ENCODE data around the gene FOXP2.

Gene FOXP2

DNA sequence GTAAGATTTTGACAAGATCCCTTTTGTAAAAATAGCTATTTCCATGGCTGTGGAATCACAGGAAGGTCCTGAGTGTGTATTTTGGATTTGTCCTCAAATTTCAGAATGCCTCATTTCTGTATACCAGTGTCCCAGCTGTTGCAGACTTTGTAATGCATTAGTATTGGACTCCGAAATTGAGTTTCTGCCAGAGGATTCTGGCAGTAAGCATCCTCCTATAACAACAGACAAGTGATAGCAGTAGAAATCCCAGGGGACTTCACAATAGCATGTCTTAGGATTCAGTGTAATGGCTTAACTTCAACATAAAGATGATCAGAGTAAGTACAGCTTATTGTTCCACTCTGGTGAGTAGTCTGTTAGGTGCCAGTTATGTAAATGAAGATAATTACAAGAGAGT lies 104.6 kb downstream of the FOXP2 start:
- H3K9me3 ChIP-seq (ENCODE audit: insufficient read depth, low read length) = no peaks in the 10 kb centered on the region
- no peak overlapping the region for H3K4me2 ChIP-seq (ENCODE audit: low read length)
- no peak for TF ChIP-seq EZH2phosphoT487 (IDR thresholded peaks at IDR 0.05; ENCODE audit: low read depth)
- TF ChIP-seq, protein P1, sequence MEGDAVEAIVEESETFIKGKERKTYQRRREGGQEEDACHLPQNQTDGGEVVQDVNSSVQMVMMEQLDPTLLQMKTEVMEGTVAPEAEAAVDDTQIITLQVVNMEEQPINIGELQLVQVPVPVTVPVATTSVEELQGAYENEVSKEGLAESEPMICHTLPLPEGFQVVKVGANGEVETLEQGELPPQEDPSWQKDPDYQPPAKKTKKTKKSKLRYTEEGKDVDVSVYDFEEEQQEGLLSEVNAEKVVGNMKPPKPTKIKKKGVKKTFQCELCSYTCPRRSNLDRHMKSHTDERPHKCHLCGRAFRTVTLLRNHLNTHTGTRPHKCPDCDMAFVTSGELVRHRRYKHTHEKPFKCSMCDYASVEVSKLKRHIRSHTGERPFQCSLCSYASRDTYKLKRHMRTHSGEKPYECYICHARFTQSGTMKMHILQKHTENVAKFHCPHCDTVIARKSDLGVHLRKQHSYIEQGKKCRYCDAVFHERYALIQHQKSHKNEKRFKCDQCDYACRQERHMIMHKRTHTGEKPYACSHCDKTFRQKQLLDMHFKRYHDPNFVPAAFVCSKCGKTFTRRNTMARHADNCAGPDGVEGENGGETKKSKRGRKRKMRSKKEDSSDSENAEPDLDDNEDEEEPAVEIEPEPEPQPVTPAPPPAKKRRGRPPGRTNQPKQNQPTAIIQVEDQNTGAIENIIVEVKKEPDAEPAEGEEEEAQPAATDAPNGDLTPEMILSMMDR (IDR thresholded peaks at IDR 0.05; ENCODE audit: low read depth, low read length) = no peak
- no peak overlapping the region for H3K4me3 ChIP-seq (ENCODE audit: low read length)
- H3K9ac ChIP-seq (ENCODE audit: low read length) = no peak overlapping the region
- H3K4me1 ChIP-seq (ENCODE audit: low read length) = no peaks in the 10 kb centered on the region
- H3K79me2 ChIP-seq (ENCODE audit: low read length) = no peaks in the 10 kb centered on the region
- no peaks in the 10 kb centered on the region for H4K20me1 ChIP-seq (ENCODE audit: insufficient read depth, low read length)
- H2AFZ ChIP-seq (ENCODE audit: low read depth, low read length) = no peak overlapping the region
- H3K27me3 ChIP-seq (ENCODE audit: low read depth, low read length) = no peaks in the 10 kb centered on the region
- H3K36me3 ChIP-seq (replicated peaks; ENCODE audit: low read depth, low read length) = no peaks in the 10 kb centered on the region
- no peak overlapping the region for H3K27ac ChIP-seq (ENCODE audit: low read length)

DNA sequence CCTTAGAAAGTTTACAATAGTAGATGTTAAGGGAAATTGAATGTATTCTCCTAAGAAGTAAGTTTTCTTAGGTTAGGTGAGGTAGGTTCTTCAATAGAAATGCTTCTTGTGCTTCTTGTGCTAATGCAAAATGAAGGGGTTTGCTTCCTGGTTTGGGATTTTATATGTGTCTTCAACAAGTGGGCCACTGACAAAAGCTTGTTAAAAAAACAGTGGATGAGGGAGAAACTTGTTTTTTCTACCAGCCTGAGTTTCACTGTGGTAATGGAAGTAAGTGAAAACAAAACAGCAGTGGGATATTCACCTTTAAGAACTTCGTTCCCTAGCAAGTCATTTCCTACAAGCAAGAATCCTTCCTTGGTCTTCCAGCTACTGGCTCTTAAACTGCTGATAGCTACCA lies 107.5 kb downstream of the FOXP2 start:
- H2AFZ ChIP-seq (ENCODE audit: low read depth, low read length) = no peak overlapping the region
- H3K9ac ChIP-seq (ENCODE audit: low read length) = no peak overlapping the region
- H3K4me1 ChIP-seq (ENCODE audit: low read length) = no peaks in the 10 kb centered on the region
- H3K79me2 ChIP-seq (ENCODE audit: low read length) = no peaks in the 10 kb centered on the region
- H3K9me3 ChIP-seq (ENCODE audit: insufficient read depth, low read length) = no peaks in the 10 kb centered on the region
- H3K4me2 ChIP-seq (ENCODE audit: low read length) = no peak overlapping the region
- no peak overlapping the region for H3K4me3 ChIP-seq (ENCODE audit: low read length)
- no peak for TF ChIP-seq EZH2phosphoT487 (IDR thresholded peaks at IDR 0.05; ENCODE audit: low read depth)
- TF ChIP-seq, protein P1 (IDR thresholded peaks at IDR 0.05; ENCODE audit: low read depth, low read length) = no peak
- no peak overlapping the region for H3K27ac ChIP-seq (ENCODE audit: low read length)
- H3K36me3 ChIP-seq (replicated peaks; ENCODE audit: low read depth, low read length) = no peaks in the 10 kb centered on the region
- H3K27me3 ChIP-seq (ENCODE audit: low read depth, low read length) = no peaks in the 10 kb centered on the region
- H4K20me1 ChIP-seq (ENCODE audit: insufficient read depth, low read length) = no peaks in the 10 kb centered on the region

DNA sequence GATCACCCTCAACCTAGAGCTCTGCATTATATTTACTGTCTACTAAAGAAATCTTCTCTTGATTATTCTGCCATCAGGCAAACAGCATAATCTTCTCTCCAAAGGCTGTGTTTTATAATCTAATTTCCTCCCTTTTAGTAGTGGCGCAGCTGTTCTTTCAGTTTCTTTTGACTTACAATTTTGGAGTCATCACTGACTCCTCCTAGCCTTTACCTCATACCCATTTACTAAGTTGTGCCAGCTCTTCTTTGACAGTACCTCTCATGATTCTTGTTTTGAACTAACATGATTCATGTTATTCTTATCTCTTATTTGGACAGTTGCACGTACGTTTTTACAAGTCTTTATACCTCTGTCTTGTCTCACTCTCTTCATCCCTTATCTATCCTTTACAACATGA lies 113.0 kb downstream of the FOXP2 start:
- Histone ChIP-seq H3K36me3 (replicated peaks; ENCODE audit: low read depth, low read length) (no peaks in the 10 kb centered on the region), H4K20me1 (ENCODE audit: insufficient read depth, low read length) (no peaks in the 10 kb centered on the region), H3K27ac (ENCODE audit: low read length) (no peak overlapping the region), H3K79me2 (ENCODE audit: low read length) (no peaks in the 10 kb centered on the region), H3K27me3 (ENCODE audit: low read depth, low read length) (no peaks in the 10 kb centered on the region), H3K4me1 (ENCODE audit: low read length) (no peaks in the 10 kb centered on the region), H3K4me2 (ENCODE audit: low read length) (no peak overlapping the region), H2AFZ (ENCODE audit: low read depth, low read length) (no peak overlapping the region), H3K4me3 (ENCODE audit: low read length) (no peak overlapping the region), H3K9ac (ENCODE audit: low read length) (no peak overlapping the region), H3K9me3 (ENCODE audit: insufficient read depth, low read length) (no peaks in the 10 kb centered on the region)
- TF ChIP-seq, protein P1 (IDR thresholded peaks at IDR 0.05; ENCODE audit: low read depth, low read length) = no peak
- no peak for TF ChIP-seq EZH2phosphoT487 (IDR thresholded peaks at IDR 0.05; ENCODE audit: low read depth)

DNA sequence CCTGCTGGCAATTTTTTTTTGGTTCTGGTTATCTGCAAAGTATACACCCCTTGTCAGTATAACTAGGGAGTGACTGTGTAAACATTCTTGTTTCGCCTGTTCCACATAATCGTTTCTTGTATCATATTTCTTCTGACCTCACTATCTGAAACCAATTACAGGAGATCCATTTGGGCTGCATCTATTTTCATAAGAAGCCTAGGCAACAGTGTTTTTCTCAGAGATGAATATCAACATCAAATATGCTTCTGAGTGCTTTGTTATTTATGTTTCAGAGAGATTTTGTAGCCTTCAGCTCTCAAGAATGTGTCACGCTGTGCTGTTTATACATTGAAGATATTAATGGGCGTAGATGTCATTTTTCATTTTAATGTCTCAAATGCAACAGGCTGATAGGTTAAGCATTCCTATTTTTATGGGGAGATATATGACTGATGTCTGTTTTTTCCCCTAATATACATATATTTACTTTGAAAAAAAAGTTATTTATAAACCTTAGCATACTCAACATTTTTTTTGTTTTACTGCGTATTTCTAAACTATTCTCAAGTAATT lies 115.5 kb downstream of the FOXP2 start:
- H2AFZ ChIP-seq (ENCODE audit: low read depth, low read length) = no peak overlapping the region
- H3K9me3 ChIP-seq (ENCODE audit: insufficient read depth, low read length) = no peaks in the 10 kb centered on the region
- H3K4me2 ChIP-seq (ENCODE audit: low read length) = no peak overlapping the region
- H3K79me2 ChIP-seq (ENCODE audit: low read length) = no peaks in the 10 kb centered on the region
- TF ChIP-seq EZH2phosphoT487 (IDR thresholded peaks at IDR 0.05; ENCODE audit: low read depth) = no peak
- TF ChIP-seq, protein P1 (IDR thresholded peaks at IDR 0.05; ENCODE audit: low read depth, low read length) = no peak
- no peaks in the 10 kb centered on the region for H3K36me3 ChIP-seq (replicated peaks; ENCODE audit: low read depth, low read length)
- no peaks in the 10 kb centered on the region for H3K27me3 ChIP-seq (ENCODE audit: low read depth, low read length)
- no peak overlapping the region for H3K9ac ChIP-seq (ENCODE audit: low read length)
- H4K20me1 ChIP-seq (ENCODE audit: insufficient read depth, low read length) = no peaks in the 10 kb centered on the region
- H3K27ac ChIP-seq (ENCODE audit: low read length) = no peak overlapping the region
- no peak overlapping the region for H3K4me3 ChIP-seq (ENCODE audit: low read length)
- H3K4me1 ChIP-seq (ENCODE audit: low read length) = no peaks in the 10 kb centered on the region
